Activated T-helper 1 cell treated with anti-CD3 and anti-CD28 coated beads, Interleukin-12 subunit alpha, Interleukin-12 subunit beta, Interleukin-2, Interleukin-4 antibody, amounts not matched to agents 30 ng/mL and 10 ng/mL and 1 ng/mL, durations not matched to agents 14 hours and 24 hours and 36 hours (primary cell): ENCODE results near the gene MICU2. TPM values are rescaled to one million over a fixed set of nuclear protein-coding genes. Genes with fewer than 3 reads are reported as not detected.

ENCODE experiments used
- DNase-seq: peaks from one replicate; pipeline ENCODE4 v3.0.0; 2021; ENCODE audit warnings: low spot score
- H3K27ac Mint-ChIP-seq: one replicate; pipeline ENCODE4 v1.8.0; 2021; ENCODE audit warnings: mild to moderate bottlenecking, mixed read lengths
- H3K27me3 Mint-ChIP-seq: one replicate; pipeline ENCODE4 v1.8.0; 2022; ENCODE audit warnings: mild to moderate bottlenecking, moderate library complexity, mixed read lengths; ENCODE audit not compliant: insufficient read depth
- H3K36me3 Mint-ChIP-seq: one replicate; pipeline ENCODE4 v1.8.0; 2021; ENCODE audit warnings: low read depth, mixed read lengths
- H3K4me1 Mint-ChIP-seq: one replicate; pipeline ENCODE4 v1.8.0; 2021; ENCODE audit warnings: low read depth, mixed read lengths
- H3K4me3 Mint-ChIP-seq: one replicate; pipeline ENCODE4 v1.8.0; 2021; ENCODE audit warnings: mild to moderate bottlenecking, moderate library complexity, mixed read lengths
- H3K9me3 Mint-ChIP-seq: one replicate; pipeline ENCODE4 v1.8.0; 2021; ENCODE audit warnings: mixed read lengths
- intact Hi-C: fragments of 100-400 bp; cut with micrococcal nuclease; formaldehyde crosslinking; loops from one replicate; pipeline ENCODE4 v1.15.1; 2024
- total RNA-seq: library from RNA; stranded (reverse); gene quantifications from 2 replicates; pipeline ENCODE4 v1.2.3, GENCODE V29; 2022

Gene MICU2
- total RNA-seq, 1 donor from 2014 or later = 32.5 TPM

GRCh38 chr13:21531455-21531854, 72.5 kb downstream of the MICU2 start:
- Mint-ChIP-seq H3K4me3 (no peak overlapping the region), H3K36me3 (peaks cover under 1% of the 10 kb centered on the region), H3K4me1 (no peaks in the 10 kb centered on the region), H3K9me3 (no peaks in the 10 kb centered on the region), H3K27me3 (no peaks in the 10 kb centered on the region), H3K27ac (no peak overlapping the region)
- intact Hi-C loops = no loop called here
- no peak for DNase-seq

GRCh38 chr13:21530656-21531055, 73.3 kb downstream of the MICU2 start:
- no peak for DNase-seq
- H3K4me3 Mint-ChIP-seq = no peak overlapping the region
- H3K4me1 Mint-ChIP-seq = no peaks in the 10 kb centered on the region
- intact Hi-C loops = no loop called here
- no peaks in the 10 kb centered on the region for H3K9me3 Mint-ChIP-seq
- H3K27me3 Mint-ChIP-seq = no peaks in the 10 kb centered on the region
- no peak overlapping the region for H3K27ac Mint-ChIP-seq
- peaks cover 4% of the 10 kb centered on the region for H3K36me3 Mint-ChIP-seq

GRCh38 chr13:21529146-21529893, 74.7 kb downstream of the MICU2 start:
- intact Hi-C loops = no loop called here
- no peak overlapping the region for H3K27ac Mint-ChIP-seq
- DNase-seq = no peak
- H3K27me3 Mint-ChIP-seq = no peaks in the 10 kb centered on the region
- H3K4me1 Mint-ChIP-seq = no peaks in the 10 kb centered on the region
- H3K4me3 Mint-ChIP-seq = no peak overlapping the region
- no peaks in the 10 kb centered on the region for H3K9me3 Mint-ChIP-seq
- H3K36me3 Mint-ChIP-seq = peaks cover 4% of the 10 kb centered on the region

- peaks cover 4% of the 10 kb centered on the region for H3K36me3 Mint-ChIP-seq
- intact Hi-C loops = no loop called here
Measured at GRCh38 chr13:21528616-21529015, 75.4 kb downstream of the MICU2 start.

GRCh38 chr13:21526707-21527540, 77.0 kb downstream of the MICU2 start:
- no peak overlapping the region for H3K4me3 Mint-ChIP-seq
- H3K27ac Mint-ChIP-seq = no peak overlapping the region
- H3K4me1 Mint-ChIP-seq = no peaks in the 10 kb centered on the region
- intact Hi-C loops = no loop called here
- no peaks in the 10 kb centered on the region for H3K9me3 Mint-ChIP-seq
- H3K27me3 Mint-ChIP-seq = no peaks in the 10 kb centered on the region
- H3K36me3 Mint-ChIP-seq = peaks cover 4% of the 10 kb centered on the region
- DNase-seq = no peak

More at GRCh38 chr13:21528616-21529015, 75.4 kb downstream of the MICU2 start:
- Mint-ChIP-seq H3K27ac (no peak overlapping the region), H3K9me3 (no peaks in the 10 kb centered on the region), H3K27me3 (no peaks in the 10 kb centered on the region), H3K4me3 (no peak overlapping the region), H3K4me1 (no peaks in the 10 kb centered on the region)
- no peak for DNase-seq

GRCh38 chr13:21522847-21523246, 81.1 kb downstream of the MICU2 start:
- Mint-ChIP-seq H3K36me3 (peaks cover 4% of the 10 kb centered on the region), H3K9me3 (no peaks in the 10 kb centered on the region), H3K4me1 (no peaks in the 10 kb centered on the region), H3K4me3 (no peak overlapping the region), H3K27me3 (no peaks in the 10 kb centered on the region), H3K27ac (no peak overlapping the region)
- intact Hi-C loops = no loop called here
- no peak for DNase-seq

- no peak for DNase-seq
- H3K4me3 Mint-ChIP-seq = no peak overlapping the region
- no peaks in the 10 kb centered on the region for H3K27me3 Mint-ChIP-seq
- H3K4me1 Mint-ChIP-seq = no peaks in the 10 kb centered on the region
- intact Hi-C loops = no loop called here
- H3K36me3 Mint-ChIP-seq = peaks cover 4% of the 10 kb centered on the region
- no peak overlapping the region for H3K27ac Mint-ChIP-seq
- H3K9me3 Mint-ChIP-seq = no peaks in the 10 kb centered on the region
Measured at GRCh38 chr13:21522130-21522529, 81.8 kb downstream of the MICU2 start.

- DNase-seq = no peak
- H3K9me3 Mint-ChIP-seq = no peaks in the 10 kb centered on the region
- intact Hi-C loops = no loop called here
- no peaks in the 10 kb centered on the region for H3K4me1 Mint-ChIP-seq
- no peak overlapping the region for H3K27ac Mint-ChIP-seq
- H3K4me3 Mint-ChIP-seq = no peak overlapping the region
- H3K36me3 Mint-ChIP-seq = peaks cover 4% of the 10 kb centered on the region
- no peaks in the 10 kb centered on the region for H3K27me3 Mint-ChIP-seq
Measured at GRCh38 chr13:21518617-21519144, 85.3 kb downstream of the MICU2 start.

- Mint-ChIP-seq H3K4me1 (no peaks in the 10 kb centered on the region), H3K36me3 (peaks cover 6% of the 10 kb centered on the region), H3K27me3 (no peaks in the 10 kb centered on the region), H3K27ac (no peak overlapping the region), H3K9me3 (no peaks in the 10 kb centered on the region), H3K4me3 (no peak overlapping the region)
- intact Hi-C loops = no loop called here
- no peak for DNase-seq
Measured at GRCh38 chr13:21517576-21517975, 86.4 kb downstream of the MICU2 start.

- no peaks in the 10 kb centered on the region for H3K4me1 Mint-ChIP-seq
- intact Hi-C loops = no loop called here
- H3K27ac Mint-ChIP-seq = no peak overlapping the region
- no peaks in the 10 kb centered on the region for H3K9me3 Mint-ChIP-seq
- peaks cover 7% of the 10 kb centered on the region for H3K36me3 Mint-ChIP-seq
- no peaks in the 10 kb centered on the region for H3K27me3 Mint-ChIP-seq
- DNase-seq = no peak
- H3K4me3 Mint-ChIP-seq = no peak overlapping the region
Measured at GRCh38 chr13:21516805-21517204, 87.2 kb downstream of the MICU2 start.

GRCh38 chr13:21511849-21512248, 92.1 kb downstream of the MICU2 start:
- no peaks in the 10 kb centered on the region for H3K9me3 Mint-ChIP-seq
- DNase-seq = no peak
- peaks cover 17% of the 10 kb centered on the region for H3K36me3 Mint-ChIP-seq
- no peak overlapping the region for H3K27ac Mint-ChIP-seq
- intact Hi-C loops = no loop called here
- no peak overlapping the region for H3K4me3 Mint-ChIP-seq
- H3K4me1 Mint-ChIP-seq = no peaks in the 10 kb centered on the region
- no peaks in the 10 kb centered on the region for H3K27me3 Mint-ChIP-seq

- intact Hi-C loops = no loop called here
- no peaks in the 10 kb centered on the region for H3K27me3 Mint-ChIP-seq
- no peak for DNase-seq
- H3K36me3 Mint-ChIP-seq = peaks cover 13% of the 10 kb centered on the region
- no peaks in the 10 kb centered on the region for H3K9me3 Mint-ChIP-seq
- no peak overlapping the region for H3K4me3 Mint-ChIP-seq
- no peaks in the 10 kb centered on the region for H3K4me1 Mint-ChIP-seq
- no peak overlapping the region for H3K27ac Mint-ChIP-seq
Measured at GRCh38 chr13:21504379-21504778, 99.6 kb downstream of the MICU2 start.

GRCh38 chr13:21501686-21502085, 102.3 kb downstream of the MICU2 start:
- Mint-ChIP-seq H3K27me3 (no peaks in the 10 kb centered on the region), H3K27ac (no peak overlapping the region), H3K36me3 (peaks cover 8% of the 10 kb centered on the region), H3K4me3 (no peak overlapping the region), H3K4me1 (no peaks in the 10 kb centered on the region), H3K9me3 (no peaks in the 10 kb centered on the region)
- intact Hi-C loops = no loop called here
- no peak for DNase-seq
